ENCODE data around the gene B3GLCT. TPM values are rescaled to one million over a fixed set of nuclear protein-coding genes. Genes with fewer than 3 reads are reported as not detected.

B3GLCT gene
- total RNA-seq, result 1 to 10 TPM; 5.0 to 6.2 TPM
- total RNA-seq, result 12.1 to 26.3 reads per million in 2 donors

DNA sequence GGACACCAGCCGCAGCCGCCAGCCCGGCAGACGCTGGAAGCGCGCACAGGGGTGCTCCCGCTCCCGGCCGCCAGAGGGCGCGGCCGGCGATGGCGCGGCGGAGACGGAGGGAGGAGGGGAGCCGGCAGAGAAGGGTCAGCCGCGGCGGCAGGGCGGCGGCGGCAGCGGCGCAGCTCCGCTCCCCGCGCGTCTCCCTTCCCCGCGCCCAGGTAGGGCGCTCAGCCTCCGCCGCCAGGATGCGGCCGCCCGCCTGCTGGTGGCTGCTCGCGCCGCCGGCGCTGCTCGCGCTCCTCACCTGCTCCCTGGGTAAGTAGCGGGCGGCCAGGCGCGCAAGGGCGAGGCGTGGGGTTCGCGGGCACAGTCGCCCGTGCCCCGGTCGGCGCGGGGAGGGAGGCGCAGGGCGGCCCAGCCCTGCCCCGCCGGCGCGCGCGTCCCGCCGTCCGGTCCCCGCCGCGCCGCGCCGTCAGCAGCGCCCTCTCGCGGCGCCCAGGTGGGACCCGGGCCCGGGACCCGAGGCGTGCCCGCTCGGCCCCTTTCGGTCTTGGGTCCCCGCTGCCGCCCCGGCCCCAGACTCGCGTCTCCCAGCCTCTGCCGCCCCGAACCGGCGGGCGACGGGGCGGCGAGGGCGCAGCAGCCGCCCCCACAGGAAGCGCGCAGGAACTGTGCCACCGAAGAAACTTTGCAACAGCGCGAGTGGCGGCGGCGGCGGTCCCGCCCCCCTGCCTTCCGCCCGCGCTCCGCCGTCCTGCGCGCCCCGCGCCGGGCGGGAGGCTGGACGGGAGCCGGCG, at the start of gene B3GLCT:
TSS of gene B3GLCT (plus strand) at position 127 of the 788 bp plus-strand sequence. CDS start at position 237, 110 bp downstream.
- H3K4me3 Mint-ChIP-seq, result peak within 1 kb of the TSS; percentile 93
- peaks cover 4% of the 10 kb centered on the region for H3K36me3 Mint-ChIP-seq (ENCODE audit: low read depth)
- peaks cover 4% of the 10 kb centered on the region for H3K27me3 Mint-ChIP-seq
- peak within 1 kb of the TSS; percentile 87 for H3K27ac Mint-ChIP-seq
- ATAC-seq (peak; percentile 83), DNase-seq (peak; percentile 73 to 80 (median 76))
- H3K4me1 Mint-ChIP-seq, result peaks cover 28% of the 10 kb centered on the region
- no peaks in the 10 kb centered on the region for H3K9me3 ChIP-seq (ENCODE audit: control insufficient read depth, low read length, poor library complexity, severe bottlenecking)

DNA sequence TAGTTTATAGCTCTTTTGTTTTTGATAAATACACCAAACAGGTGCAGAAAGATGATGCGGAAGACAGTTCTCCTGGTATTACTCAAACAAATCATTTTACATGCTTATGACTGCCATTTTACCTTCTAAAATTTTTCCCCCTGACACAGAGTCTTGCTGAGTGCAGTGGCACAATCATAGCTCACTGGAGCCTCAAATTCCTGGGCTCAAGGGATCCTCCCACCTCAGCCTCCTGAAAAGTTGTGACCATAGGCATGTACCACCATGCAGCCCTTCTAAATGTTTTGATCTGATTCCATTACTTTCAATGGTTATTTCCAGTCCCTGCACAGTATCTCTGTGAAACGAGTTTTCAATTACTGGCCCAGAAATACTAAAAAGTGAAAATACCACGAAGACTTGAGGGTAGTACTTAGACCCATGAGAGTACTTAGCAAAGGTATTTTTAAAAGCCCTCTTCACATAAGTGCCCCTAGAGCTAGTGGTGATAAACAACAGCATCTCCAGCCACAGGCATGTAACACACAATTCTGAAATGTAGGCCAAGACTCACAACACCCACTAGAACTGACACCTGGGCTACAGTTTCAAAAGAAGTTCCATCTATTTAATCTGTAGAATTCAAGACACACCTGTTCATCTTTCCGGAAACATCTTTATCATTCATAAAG, 49.3 kb upstream of the B3GLCT start:
- H3K36me3 Mint-ChIP-seq (ENCODE audit: low read depth), result peaks cover 8% of the 10 kb centered on the region
- no peaks in the 10 kb centered on the region for H3K9me3 ChIP-seq (ENCODE audit: control insufficient read depth, low read length, poor library complexity, severe bottlenecking)
- no peaks in the 10 kb centered on the region for H3K27me3 Mint-ChIP-seq
- H3K4me1 Mint-ChIP-seq, result peaks cover 6% of the 10 kb centered on the region
- H3K27ac Mint-ChIP-seq, result peak overlapping the region; percentile 66
- ATAC-seq, result no peak
- DNase-seq, result no peak
- peak overlapping the region; percentile 28 for H3K4me3 Mint-ChIP-seq

DNA sequence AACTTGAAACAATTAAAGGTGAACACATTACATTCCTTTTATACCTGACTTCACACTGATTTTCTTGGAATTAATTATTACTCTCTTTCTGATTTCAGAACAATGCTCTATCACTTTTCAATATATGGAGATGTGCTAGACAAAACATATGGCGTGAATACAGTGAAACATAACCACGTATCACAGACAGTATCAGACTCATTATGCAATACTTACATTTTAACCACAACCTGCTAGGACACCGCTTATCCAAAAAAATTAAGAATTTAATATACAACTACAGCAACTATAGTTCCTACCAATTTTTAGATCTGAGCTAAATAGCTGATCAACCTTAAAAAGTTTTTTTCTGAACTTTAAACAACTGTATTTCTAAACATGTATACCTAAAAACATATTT, 47.9 kb upstream of the B3GLCT start:
- ATAC-seq, result no peak
- peaks cover 8% of the 10 kb centered on the region for H3K36me3 Mint-ChIP-seq (ENCODE audit: low read depth)
- H3K27ac Mint-ChIP-seq, result no peak overlapping the region
- peaks cover 6% of the 10 kb centered on the region for H3K4me1 Mint-ChIP-seq
- no peak overlapping the region for H3K4me3 Mint-ChIP-seq
- DNase-seq, result no peak
- no peaks in the 10 kb centered on the region for H3K27me3 Mint-ChIP-seq
- no peaks in the 10 kb centered on the region for H3K9me3 ChIP-seq (ENCODE audit: control insufficient read depth, low read length, poor library complexity, severe bottlenecking)

DNA sequence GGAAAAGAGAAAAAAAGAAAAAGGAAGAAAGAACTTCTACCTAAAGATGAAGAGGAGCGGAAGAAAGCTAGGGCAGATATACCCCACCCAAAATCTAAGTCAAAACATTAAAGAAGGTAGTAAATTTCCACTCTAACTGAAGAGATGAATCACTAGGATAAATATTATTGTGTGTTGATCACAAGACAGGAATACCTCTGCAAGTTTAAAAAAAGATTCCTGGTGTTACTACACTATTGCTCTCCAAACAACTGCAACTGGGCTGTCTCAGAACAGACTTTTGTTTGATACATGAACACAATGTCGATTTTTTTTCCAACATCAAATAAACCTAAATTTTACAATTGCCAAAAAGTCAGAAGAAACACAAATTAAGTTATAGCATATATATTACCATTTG, 44.8 kb upstream of the B3GLCT start:
- Mint-ChIP-seq H3K4me1 (peaks cover 17% of the 10 kb centered on the region), H3K4me3 (no peak overlapping the region), H3K27ac (no peak overlapping the region), H3K36me3 (ENCODE audit: low read depth) (peaks cover 8% of the 10 kb centered on the region), H3K27me3 (no peaks in the 10 kb centered on the region)
- H3K9me3 ChIP-seq (ENCODE audit: control insufficient read depth, low read length, poor library complexity, severe bottlenecking), result no peaks in the 10 kb centered on the region
- ATAC-seq (no peak), DNase-seq (no peak)

DNA sequence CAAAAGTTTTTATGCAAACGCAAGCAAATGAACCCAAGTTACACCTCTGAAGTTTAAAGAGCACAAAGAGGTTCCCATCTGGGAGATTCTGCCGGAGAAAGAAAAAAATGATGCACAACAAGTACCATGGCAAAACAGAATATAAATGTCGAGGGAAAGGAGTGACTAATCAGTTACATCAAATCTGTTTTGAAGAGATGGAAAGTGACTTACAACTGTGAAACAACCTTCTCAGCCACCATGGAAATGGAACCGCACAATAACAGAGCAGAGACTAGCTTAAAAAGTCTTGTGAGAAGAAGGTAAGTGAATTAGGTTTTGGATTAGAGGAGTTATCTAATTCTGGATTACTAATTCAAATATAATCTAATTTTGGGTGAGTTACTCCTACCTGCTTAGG, 40.5 kb upstream of the B3GLCT start:
- Mint-ChIP-seq H3K36me3 (ENCODE audit: low read depth) (peaks cover 2% of the 10 kb centered on the region), H3K4me1 (peaks cover 33% of the 10 kb centered on the region), H3K27me3 (no peaks in the 10 kb centered on the region), H3K27ac (peak overlapping the region; percentile 99), H3K4me3 (peak overlapping the region; percentile 97)
- H3K9me3 ChIP-seq (ENCODE audit: control insufficient read depth, low read length, poor library complexity, severe bottlenecking), result no peaks in the 10 kb centered on the region
- ATAC-seq (no peak), DNase-seq (no peak)

DNA sequence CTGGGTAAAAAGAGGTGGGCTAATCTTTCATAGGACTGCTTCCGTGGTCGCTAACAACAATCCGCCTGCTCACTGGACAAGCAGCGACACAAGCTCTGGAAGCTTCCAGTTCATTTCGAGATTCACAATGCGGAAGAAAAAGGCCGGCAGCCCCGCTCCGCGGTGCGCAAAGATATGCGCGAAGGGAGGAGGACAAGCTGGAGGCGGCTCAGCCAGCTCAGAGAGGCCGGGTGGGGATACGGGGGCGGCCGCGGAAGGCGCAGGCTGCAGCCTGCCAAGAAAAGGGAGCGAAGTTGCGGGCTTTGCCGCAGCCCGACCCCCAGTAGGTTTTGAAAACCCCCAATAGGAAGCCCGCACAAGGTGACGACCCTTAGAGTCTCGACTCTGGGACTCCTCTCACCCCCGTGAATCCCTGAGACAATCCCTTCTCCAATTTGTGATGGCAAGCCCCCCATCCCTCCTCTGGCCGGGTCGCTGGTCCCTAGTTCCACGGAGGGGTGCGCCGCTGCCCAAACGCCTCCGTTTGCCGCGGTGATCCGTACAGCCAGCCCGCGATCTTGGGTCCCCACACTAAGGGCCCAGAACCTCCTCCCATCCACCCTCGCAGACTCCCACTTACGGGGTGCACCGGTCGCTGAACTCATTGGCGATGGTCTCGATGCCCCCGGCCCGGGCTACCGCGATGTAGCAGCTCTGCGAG, 38.8 kb upstream of the B3GLCT start:
- H3K36me3 Mint-ChIP-seq (ENCODE audit: low read depth), result peaks cover 2% of the 10 kb centered on the region
- H3K9me3 ChIP-seq (ENCODE audit: control insufficient read depth, low read length, poor library complexity, severe bottlenecking), result no peaks in the 10 kb centered on the region
- no peaks in the 10 kb centered on the region for H3K27me3 Mint-ChIP-seq
- peak overlapping the region; percentile 99 for H3K27ac Mint-ChIP-seq
- H3K4me3 Mint-ChIP-seq, result peak overlapping the region; percentile 97
- ATAC-seq (no peak), DNase-seq (peak; percentile 17 to 40 (median 27))
- H3K4me1 Mint-ChIP-seq, result peaks cover 31% of the 10 kb centered on the region

DNA sequence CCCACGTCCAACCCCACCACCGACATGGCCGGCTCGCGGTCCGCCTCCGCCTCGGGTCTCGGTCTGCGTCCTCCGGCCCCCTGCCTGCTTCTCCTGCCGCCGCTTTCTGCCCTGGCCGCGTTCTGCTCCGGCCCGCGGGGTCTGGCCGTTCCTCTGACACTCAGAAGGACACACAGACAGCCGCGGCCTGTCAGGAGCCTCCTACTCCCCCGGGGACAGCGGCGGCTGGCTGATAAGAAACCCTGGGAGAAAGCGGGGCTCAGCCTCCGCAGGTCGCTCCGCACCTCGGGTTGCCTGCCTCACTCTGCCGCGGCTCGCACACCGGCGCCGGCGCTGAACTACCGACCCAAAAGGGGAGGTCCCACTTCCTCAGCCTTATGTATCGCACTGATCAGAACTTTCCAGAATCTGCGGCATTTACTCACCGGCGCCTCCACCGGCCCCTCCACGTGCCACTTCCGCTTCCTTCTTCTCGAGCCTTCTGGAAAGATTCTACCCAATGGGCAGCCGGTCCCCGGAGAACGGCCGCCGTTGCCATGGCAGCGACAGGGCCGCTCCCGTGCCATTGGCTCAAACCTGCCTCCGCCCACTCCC, 38.1 kb upstream of the B3GLCT start, which contains the start of gene HSPH1:
TSS of gene HSPH1 (minus strand) at position 348 of the 594 bp plus-strand sequence. CDS start at position 26, 322 bp downstream.
- DNase-seq, result peak; percentile 96 to 97 (median 96)
- no peaks in the 10 kb centered on the region for H3K9me3 ChIP-seq (ENCODE audit: control insufficient read depth, low read length, poor library complexity, severe bottlenecking)
- peak within 1 kb of the TSS; percentile 97 for H3K4me3 Mint-ChIP-seq
- ATAC-seq, result peak; percentile 77
- peaks cover 31% of the 10 kb centered on the region for H3K4me1 Mint-ChIP-seq
- H3K36me3 Mint-ChIP-seq (ENCODE audit: low read depth), result peaks cover 2% of the 10 kb centered on the region
- H3K27me3 Mint-ChIP-seq, result no peaks in the 10 kb centered on the region
- peak within 1 kb of the TSS; percentile 99 for H3K27ac Mint-ChIP-seq

DNA sequence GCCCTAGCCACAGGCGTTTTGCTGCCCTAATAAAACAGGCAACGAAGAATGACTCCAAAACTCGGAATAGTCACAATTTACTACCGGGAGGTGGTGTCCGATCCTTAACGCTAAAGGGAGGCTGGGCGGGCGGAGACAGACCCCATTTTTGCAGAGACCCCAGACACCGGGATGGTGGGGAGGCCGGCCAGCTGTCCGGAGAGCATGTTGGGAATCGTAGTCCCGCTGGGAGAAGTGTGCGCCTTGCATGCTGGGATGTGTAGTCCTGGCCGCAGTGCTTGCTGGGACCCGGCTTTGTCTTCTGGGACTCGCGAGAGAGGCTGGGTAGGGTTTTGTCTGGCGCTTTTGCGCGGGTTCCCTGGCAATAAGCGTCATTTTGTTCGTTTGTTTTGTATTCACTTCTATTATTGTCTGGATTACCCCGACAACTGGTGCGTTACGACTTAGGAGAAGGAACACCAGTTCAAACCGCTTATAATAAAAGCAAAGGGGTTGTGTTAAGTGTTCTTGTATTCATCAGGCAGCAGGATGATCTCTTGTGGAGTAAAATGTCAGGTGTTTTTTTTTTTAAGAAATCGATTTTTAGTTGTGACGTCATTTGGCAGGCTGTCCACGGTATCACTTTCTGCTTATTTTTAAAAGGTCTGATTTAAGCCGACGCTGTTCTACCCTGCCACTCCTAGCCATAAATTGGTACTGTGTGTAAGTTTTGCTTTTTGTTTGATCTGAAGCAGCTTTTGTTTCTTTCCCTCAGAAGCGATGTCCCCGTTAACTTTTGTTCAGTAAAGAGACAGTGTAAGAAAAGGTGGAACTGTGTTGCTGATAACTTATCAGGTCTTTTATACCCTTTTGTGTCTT, 37.4 kb upstream of the B3GLCT start:
- H3K9me3 ChIP-seq (ENCODE audit: control insufficient read depth, low read length, poor library complexity, severe bottlenecking), result no peaks in the 10 kb centered on the region
- DNase-seq (peak; percentile 83 to 91 (median 88)), ATAC-seq (peak; percentile 88)
- Mint-ChIP-seq H3K27me3 (no peaks in the 10 kb centered on the region), H3K4me3 (peak overlapping the region; percentile 97), H3K27ac (peak overlapping the region; percentile 99), H3K4me1 (peaks cover 29% of the 10 kb centered on the region), H3K36me3 (ENCODE audit: low read depth) (peaks cover 2% of the 10 kb centered on the region)

DNA sequence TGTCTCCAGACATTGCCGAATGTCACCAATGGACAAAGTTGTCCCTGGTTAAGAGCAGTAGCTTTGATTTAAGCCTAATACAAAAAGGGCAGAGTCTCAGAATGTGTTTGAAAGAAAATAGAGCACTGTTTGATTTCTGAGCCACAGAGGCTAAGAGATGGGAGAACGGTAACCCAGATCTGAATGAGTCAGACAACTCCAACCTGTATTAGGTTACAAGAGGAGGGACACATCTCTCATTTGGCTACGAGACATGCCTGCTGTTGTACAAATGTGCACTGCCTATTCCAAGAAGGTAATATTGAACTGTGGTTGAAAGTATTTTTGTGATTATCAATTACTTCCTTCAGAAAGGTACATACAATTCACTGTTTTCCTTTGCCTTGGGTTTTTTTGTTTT, 33.2 kb upstream of the B3GLCT start:
- no peaks in the 10 kb centered on the region for H3K9me3 ChIP-seq (ENCODE audit: control insufficient read depth, low read length, poor library complexity, severe bottlenecking)
- Mint-ChIP-seq H3K36me3 (ENCODE audit: low read depth) (peaks cover 2% of the 10 kb centered on the region), H3K27me3 (no peaks in the 10 kb centered on the region), H3K4me3 (no peak overlapping the region), H3K4me1 (peaks cover 9% of the 10 kb centered on the region), H3K27ac (no peak overlapping the region)
- DNase-seq, result no peak
- no peak for ATAC-seq

DNA sequence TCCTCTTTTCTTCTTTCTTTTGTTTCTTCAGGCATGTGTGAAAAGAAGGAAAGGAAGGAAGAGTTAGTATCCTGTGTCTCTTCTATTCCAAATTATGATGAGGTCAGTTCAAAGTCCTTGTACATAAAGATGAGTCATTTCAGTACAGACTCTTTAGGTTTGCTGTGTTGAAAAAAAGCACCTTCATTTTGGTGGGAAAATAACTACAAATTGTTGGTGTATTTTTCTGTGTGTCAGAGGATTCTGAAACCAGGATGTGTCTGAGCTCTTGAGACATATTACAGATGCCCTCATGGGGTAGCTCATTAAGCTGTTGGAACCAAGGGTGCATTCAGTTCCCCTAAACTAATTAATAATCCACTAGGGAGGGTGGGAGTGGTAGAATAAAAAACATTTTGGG, 32.3 kb upstream of the B3GLCT start:
- no peak overlapping the region for H3K27ac Mint-ChIP-seq
- no peak for DNase-seq
- no peaks in the 10 kb centered on the region for H3K36me3 Mint-ChIP-seq (ENCODE audit: low read depth)
- H3K4me1 Mint-ChIP-seq, result peaks cover 5% of the 10 kb centered on the region
- H3K27me3 Mint-ChIP-seq, result peaks cover 5% of the 10 kb centered on the region
- no peak for ATAC-seq
- H3K4me3 Mint-ChIP-seq, result no peak overlapping the region
- H3K9me3 ChIP-seq (ENCODE audit: control insufficient read depth, low read length, poor library complexity, severe bottlenecking), result no peaks in the 10 kb centered on the region

DNA sequence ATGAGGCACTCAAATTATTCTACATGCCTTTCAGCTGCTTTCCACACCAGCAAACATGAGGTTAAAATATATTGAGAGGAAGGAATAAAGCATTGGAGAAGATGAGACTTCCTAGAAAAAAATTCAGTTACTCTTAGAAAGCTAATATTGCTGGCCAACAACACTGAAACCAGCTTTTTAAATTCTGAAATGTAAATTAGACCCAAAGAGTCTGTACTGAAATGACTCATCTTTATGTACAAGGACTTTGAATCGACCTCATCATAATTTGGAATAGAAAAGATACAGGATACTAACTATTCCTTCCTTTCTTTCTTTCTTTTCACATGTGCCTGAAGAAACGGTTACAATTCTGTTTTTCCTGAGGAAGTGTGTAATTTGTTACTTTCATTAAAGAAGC, 31.6 kb upstream of the B3GLCT start:
- no peaks in the 10 kb centered on the region for H3K36me3 Mint-ChIP-seq (ENCODE audit: low read depth)
- no peak overlapping the region for H3K4me3 Mint-ChIP-seq
- DNase-seq (no peak), ATAC-seq (no peak)
- H3K9me3 ChIP-seq (ENCODE audit: control insufficient read depth, low read length, poor library complexity, severe bottlenecking), result no peaks in the 10 kb centered on the region
- H3K27me3 Mint-ChIP-seq, result peaks cover 11% of the 10 kb centered on the region
- H3K4me1 Mint-ChIP-seq, result no peaks in the 10 kb centered on the region
- H3K27ac Mint-ChIP-seq, result no peak overlapping the region

DNA sequence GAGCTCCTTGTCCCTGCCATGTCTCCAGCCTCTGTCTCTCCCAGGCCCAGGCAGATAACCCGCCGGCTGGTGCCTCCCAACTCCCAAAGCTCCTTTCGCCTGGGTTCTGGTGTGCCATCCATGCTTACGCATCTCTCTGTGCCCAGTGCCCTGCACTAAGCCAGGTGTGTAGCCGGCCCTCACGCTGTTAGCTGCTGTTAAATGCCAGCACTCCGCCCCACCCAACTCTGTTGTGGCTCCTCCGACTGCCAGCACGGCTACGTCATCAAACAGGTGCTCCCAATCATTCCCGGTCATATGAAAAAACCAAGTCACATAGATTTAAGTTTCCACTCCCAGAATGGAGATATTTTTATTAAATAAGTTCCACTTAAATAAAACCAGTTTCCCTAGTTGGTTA, 31.0 kb upstream of the B3GLCT start:
- no peaks in the 10 kb centered on the region for H3K36me3 Mint-ChIP-seq (ENCODE audit: low read depth)
- no peaks in the 10 kb centered on the region for H3K4me1 Mint-ChIP-seq
- no peaks in the 10 kb centered on the region for H3K9me3 ChIP-seq (ENCODE audit: control insufficient read depth, low read length, poor library complexity, severe bottlenecking)
- ATAC-seq (no peak), DNase-seq (no peak)
- peaks cover 17% of the 10 kb centered on the region for H3K27me3 Mint-ChIP-seq
- no peak overlapping the region for H3K4me3 Mint-ChIP-seq
- H3K27ac Mint-ChIP-seq, result no peak overlapping the region
